HepG2 (cell line): ENCODE measurements around the gene ZNF771. TPM values are rescaled to one million over a fixed set of nuclear protein-coding genes. Genes with fewer than 3 reads are reported as not detected.

ENCODE experiments used
- ARNTL ChIP-seq: sonication (generic); formaldehyde crosslinking; IDR thresholded peaks from 2 replicates; pipeline ENCODE4 v1.4.0; 2020; ENCODE audit warnings: mild to moderate bottlenecking, missing genetic modification reagents
- CHD2 ChIP-seq: IDR thresholded peaks from 2 replicates; pipeline ENCODE4 v1.6.1; 2011; ENCODE audit warnings: low read depth, low read length, improper control_type of control experiment
- CREM ChIP-seq, 2 experiments: sonication (generic) in 1 of 2; formaldehyde crosslinking in 1 of 2; IDR thresholded peaks; 2 replicates each; pipeline versions ENCODE4 v1.4.0 to v1.6.1; 2016 to 2020; ENCODE audit warnings: antibody characterized with exemption in 1 of 2, mild to moderate bottlenecking in 1 of 2, missing genetic modification reagents in 1 of 2
- DPF2 ChIP-seq: sonication (generic); formaldehyde crosslinking; IDR thresholded peaks from 2 replicates; pipeline ENCODE4 v1.4.0; 2020; ENCODE audit warnings: mild to moderate bottlenecking, low read depth, missing genetic modification reagents, borderline replicate concordance
- HDAC1 ChIP-seq: sonication (generic); formaldehyde crosslinking; IDR thresholded peaks from 2 replicates; pipeline ENCODE4 v1.5.1; 2020; ENCODE audit warnings: mild to moderate bottlenecking, missing genetic modification reagents
- JARID2 ChIP-seq: sonication (generic); formaldehyde crosslinking; IDR thresholded peaks from 2 replicates; pipeline ENCODE4 v1.8.1; 2023; ENCODE audit warnings: missing genetic modification reagents, inconsistent platforms; ENCODE audit not compliant: insufficient replicate concordance
- KDM5B ChIP-seq: sonication (generic); formaldehyde crosslinking; IDR thresholded peaks from 2 replicates; pipeline ENCODE4 v1.4.0; 2020; ENCODE audit warnings: missing genetic modification reagents, mild to moderate bottlenecking, borderline replicate concordance
- LCORL ChIP-seq, 2 experiments: fragments of 450-650 bp in 1 of 2; sonication (generic) in 1 of 2; formaldehyde crosslinking in 1 of 2; IDR thresholded peaks; 2 replicates each; pipeline versions ENCODE4 v1.5.0 to v1.6.1; 2017 to 2020; ENCODE audit warnings: antibody characterized with exemption in 1 of 2, missing genetic modification reagents in 1 of 2
- POLR2AphosphoS5 ChIP-seq: IDR thresholded peaks from 2 replicates; pipeline ENCODE4 v1.6.1; 2012; ENCODE audit warnings: low read depth, low read length
- RELA ChIP-seq: sonication (generic); formaldehyde crosslinking; IDR thresholded peaks from 2 replicates; pipeline ENCODE4 v1.4.0; 2020; ENCODE audit warnings: missing genetic modification reagents
- SMC3 ChIP-seq: IDR thresholded peaks from 2 replicates; pipeline ENCODE4 v1.6.1; 2011; ENCODE audit warnings: low read length, improper control_type of control experiment
- U2AF2 ChIP-seq: fragments of 200-400 bp; formaldehyde crosslinking; IDR thresholded peaks from 2 replicates; pipeline ENCODE4 v1.6.1; 2017; ENCODE audit warnings: low read depth, mild to moderate bottlenecking, low read length
- ZNF138 ChIP-seq: sonication (generic); formaldehyde crosslinking; IDR thresholded peaks from 2 replicates; pipeline ENCODE4 v1.5.0; 2020; ENCODE audit warnings: mild to moderate bottlenecking, low read depth, missing genetic modification reagents
- ZNF251 ChIP-seq: sonication (generic); formaldehyde crosslinking; IDR thresholded peaks from 2 replicates; pipeline ENCODE4 v1.9.0; 2021; ENCODE audit warnings: mild to moderate bottlenecking, missing genetic modification reagents
- ZNF451 ChIP-seq: sonication (generic); formaldehyde crosslinking; IDR thresholded peaks from 2 replicates; pipeline ENCODE4 v1.5.0; 2020; ENCODE audit warnings: mild to moderate bottlenecking, missing genetic modification reagents
- ZNF557 ChIP-seq: sonication (generic); formaldehyde crosslinking; IDR thresholded peaks from 2 replicates; pipeline ENCODE4 v1.4.0; 2020; ENCODE audit warnings: missing genetic modification reagents
- ZNF558 ChIP-seq: sonication (generic); formaldehyde crosslinking; IDR thresholded peaks from 2 replicates; pipeline ENCODE4 v1.9.0; 2022; ENCODE audit warnings: mild to moderate bottlenecking, missing genetic modification reagents, borderline replicate concordance
- ZNF570 ChIP-seq: sonication (generic); formaldehyde crosslinking; IDR thresholded peaks from 2 replicates; pipeline ENCODE4 v1.4.0; 2020; ENCODE audit warnings: mild to moderate bottlenecking, missing genetic modification reagents, borderline replicate concordance
- ZNF720 ChIP-seq: sonication (generic); formaldehyde crosslinking; IDR thresholded peaks from 2 replicates; pipeline ENCODE4 v1.4.0; 2020; ENCODE audit warnings: missing genetic modification reagents
- ZZZ3 ChIP-seq: sonication (generic); formaldehyde crosslinking; IDR thresholded peaks from 2 replicates; pipeline ENCODE4 v1.4.0; 2020; ENCODE audit warnings: missing genetic modification reagents, mild to moderate bottlenecking, borderline replicate concordance
- polyA plus RNA-seq, 8 experiments: library from polyadenylated mRNA; depleted of rRNA in 3 of 8; stranded (reverse) in 7 of 8; unstranded in 1 of 8; fragments of >200 nt; fragmentation: Illumina TruSeq in 4 of 8; extraction: Trizol in 4 of 8; gene quantifications; 2 replicates each; pipeline versions ENCODE4 v1.2.1 to v1.2.3, GENCODE V29; 2011 to 2016; ENCODE audit warnings: low read depth in 4 of 8, missing spikeins in 1 of 8, mixed read lengths in 1 of 8; ENCODE audit not compliant: insufficient read depth in 1 of 8
- total RNA-seq, 5 experiments: library from RNA; depleted of rRNA; stranded (reverse); fragments of >200 nt; fragmentation: Illumina TruSeq; extraction: Trizol; gene quantifications; 2 replicates each; pipeline ENCODE4 v1.2.3, GENCODE V29; 2016; ENCODE audit warnings: low read depth in 1 of 5
- TF ChIP-seq, protein P1 (sequence below): sonication (generic); formaldehyde crosslinking; IDR thresholded peaks from 2 replicates; pipeline ENCODE4 v1.4.0; 2020; ENCODE audit warnings: mild to moderate bottlenecking, missing genetic modification reagents

Gene ZNF771
- total and polyA plus RNA-seq, 2 of the 13 experiments (the other 11 are each of a cell fraction or from before 2014, with no cell fraction given), result 5.0 to 11.8 TPM

DNA sequence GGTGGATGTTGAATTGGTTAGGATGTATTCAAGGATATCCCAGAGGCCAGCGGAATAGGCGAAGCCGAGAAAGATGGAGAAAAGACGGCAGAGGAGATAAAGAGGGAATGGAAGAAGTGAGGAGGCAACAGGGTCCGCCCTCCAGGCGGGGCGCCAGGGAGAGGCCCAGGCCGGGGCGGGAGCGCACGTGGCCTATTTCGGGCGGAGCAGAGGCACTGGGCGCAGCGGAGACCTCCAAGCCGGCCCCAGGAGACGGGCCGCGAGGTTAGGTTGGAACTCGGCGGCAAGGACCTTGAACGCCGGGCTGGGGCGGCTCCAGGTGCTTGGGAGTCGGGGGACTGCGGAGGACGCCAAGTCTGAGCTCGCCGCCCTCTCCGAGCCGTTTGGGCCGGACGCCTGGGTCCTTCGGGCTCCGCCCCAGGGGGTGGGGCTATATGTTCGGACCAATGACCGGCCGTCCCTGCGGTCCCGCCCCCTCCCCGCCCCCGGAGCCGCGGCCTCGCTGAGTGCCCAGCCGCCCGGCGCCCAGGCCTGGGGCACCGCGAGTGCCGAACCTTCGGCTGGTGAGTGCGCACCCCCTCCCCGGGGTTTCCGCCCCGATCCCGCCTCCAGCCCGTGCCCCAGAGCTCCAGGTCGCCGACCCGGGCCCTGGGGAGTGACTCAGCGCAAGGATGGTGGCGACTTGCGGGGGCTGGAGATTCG, at the start of gene ZNF771 (continued):
- TF ChIP-seq, protein P1, sequence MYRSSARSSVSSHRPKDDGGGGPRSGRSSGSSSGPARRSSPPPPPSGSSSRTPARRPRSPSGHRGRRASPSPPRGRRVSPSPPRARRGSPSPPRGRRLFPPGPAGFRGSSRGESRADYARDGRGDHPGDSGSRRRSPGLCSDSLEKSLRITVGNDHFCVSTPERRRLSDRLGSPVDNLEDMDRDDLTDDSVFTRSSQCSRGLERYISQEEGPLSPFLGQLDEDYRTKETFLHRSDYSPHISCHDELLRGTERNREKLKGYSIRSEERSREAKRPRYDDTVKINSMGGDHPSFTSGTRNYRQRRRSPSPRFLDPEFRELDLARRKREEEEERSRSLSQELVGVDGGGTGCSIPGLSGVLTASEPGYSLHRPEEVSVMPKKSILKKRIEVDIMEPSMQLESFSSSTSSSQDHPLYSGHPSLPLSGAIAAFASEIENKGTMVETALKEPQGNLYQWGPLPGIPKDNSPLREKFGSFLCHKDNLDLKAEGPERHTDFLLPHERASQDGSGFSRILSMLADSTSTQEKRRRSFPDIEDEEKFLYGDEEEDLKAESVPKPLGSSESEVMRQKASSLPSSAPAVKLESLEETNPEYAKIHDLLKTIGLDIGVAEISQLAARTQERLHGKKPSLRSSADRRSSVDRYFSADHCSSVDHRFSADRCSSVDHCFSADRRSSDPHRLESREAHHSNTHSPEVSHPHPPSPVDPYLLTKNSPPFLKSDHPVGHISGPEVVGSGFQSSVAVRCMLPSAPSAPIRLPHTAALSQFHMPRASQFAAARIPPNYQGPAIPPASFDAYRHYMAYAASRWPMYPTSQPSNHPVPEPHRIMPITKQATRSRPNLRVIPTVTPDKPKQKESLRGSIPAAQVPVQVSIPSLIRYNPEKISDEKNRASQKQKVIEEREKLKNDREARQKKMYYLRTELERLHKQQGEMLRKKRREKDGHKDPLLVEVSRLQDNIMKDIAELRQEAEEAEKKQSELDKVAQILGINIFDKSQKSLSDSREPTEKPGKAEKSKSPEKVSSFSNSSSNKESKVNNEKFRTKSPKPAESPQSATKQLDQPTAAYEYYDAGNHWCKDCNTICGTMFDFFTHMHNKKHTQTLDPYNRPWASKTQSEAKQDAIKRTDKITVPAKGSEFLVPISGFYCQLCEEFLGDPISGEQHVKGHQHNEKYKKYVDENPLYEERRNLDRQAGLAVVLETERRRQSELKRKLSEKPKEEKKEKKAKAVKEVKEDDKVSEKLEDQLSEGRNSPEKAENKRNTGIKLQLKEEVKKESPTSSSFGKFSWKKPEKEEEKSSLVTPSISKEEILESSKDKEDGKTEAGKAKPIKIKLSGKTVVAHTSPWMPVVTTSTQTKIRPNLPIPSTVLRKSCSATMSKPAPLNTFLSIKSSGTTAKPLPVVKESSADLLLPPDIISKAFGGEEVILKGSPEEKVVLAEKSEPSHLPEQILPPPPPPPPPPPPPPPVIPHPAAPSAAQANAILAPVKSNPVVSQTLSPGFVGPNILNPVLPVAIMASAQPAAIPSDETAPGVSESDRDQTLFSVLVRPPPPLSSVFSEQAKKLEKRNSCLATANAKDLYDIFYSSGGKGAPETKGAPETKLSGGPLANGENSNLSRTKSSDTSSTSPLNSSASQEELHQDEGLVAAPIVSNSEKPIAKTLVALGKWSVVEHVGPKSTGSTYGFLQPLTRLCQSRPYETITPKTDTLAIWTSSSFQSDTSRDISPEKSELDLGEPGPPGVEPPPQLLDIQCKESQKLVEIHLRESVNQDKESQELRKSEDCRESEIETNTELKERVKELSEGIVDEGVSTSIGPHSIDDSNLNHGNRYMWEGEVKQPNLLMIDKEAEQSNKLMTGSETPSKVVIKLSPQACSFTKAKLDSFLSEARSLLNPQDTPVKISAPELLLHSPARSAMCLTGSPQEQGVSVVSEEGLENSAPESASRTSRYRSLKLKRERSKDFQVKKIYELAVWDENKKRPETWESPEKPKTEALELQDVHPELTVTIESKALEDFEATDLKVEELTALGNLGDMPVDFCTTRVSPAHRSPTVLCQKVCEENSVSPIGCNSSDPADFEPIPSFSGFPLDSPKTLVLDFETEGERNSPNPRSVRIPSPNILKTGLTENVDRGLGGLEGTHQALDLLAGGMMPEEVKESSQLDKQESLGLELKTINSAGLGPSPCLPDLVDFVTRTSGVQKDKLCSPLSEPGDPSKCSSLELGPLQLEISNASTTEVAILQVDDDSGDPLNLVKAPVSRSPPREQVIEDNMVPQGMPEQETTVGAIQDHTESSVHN (CRISPR knock-in tag), result no peak
- peak; percentile 80 for TF ChIP-seq POLR2AphosphoS5
- peak; percentile 98 for TF ChIP-seq KDM5B (CRISPR knock-in tag)
- peak; percentile 64; the same call in 1 of the 2 replicates for TF ChIP-seq ZNF558
- TF ChIP-seq SMC3, result no peak
- TF ChIP-seq U2AF2, result no peak
- TF ChIP-seq RELA (CRISPR knock-in tag), result no peak
- peak; percentile 26 for TF ChIP-seq ZNF138 (CRISPR knock-in tag)
- TF ChIP-seq ZNF451 (CRISPR knock-in tag), result peak; percentile 67; the same call in 1 of the 2 replicates
- TF ChIP-seq JARID2, result no peak
- peak; percentile 76; the same call in 1 of the 2 replicates for TF ChIP-seq ZNF570
- peak; percentile 85; the same call in 1 of the 2 replicates for TF ChIP-seq ZZZ3 (CRISPR knock-in tag)
- TF ChIP-seq CHD2, result peak; percentile 26; the same call in 1 of the 2 replicates
- no peak for TF ChIP-seq ZNF720
- peak; percentile 94 for TF ChIP-seq HDAC1 (CRISPR knock-in tag)
- TF ChIP-seq ZNF557 (CRISPR knock-in tag), result no peak
- 0 out of 2 replicates have a peak, but pooled peaks have one; percentile 8 for TF ChIP-seq LCORL (IDR thresholded peaks at IDR 0.05)
- peak; percentile 96 for TF ChIP-seq LCORL (CRISPR knock-in tag; IDR thresholded peaks at IDR 0.05)
- peak; percentile 90; the same call in 1 of the 2 replicates for TF ChIP-seq ARNTL (CRISPR knock-in tag)
- no peak for TF ChIP-seq CREM (IDR thresholded peaks at IDR 0.05)
- TF ChIP-seq CREM (CRISPR knock-in tag; IDR thresholded peaks at IDR 0.05), result no peak
- no peak for TF ChIP-seq DPF2 (CRISPR knock-in tag)
- no peak for TF ChIP-seq ZNF251
